HK-2 (cell line): Measurements from ENCODE around the gene CDKL1.
"Not testable (repeated sequence)": the region's sequence is repeated elsewhere in the genome, so short reads cannot be mapped to it uniquely, and the experiment has no call there.

ENCODE experiments used
- DNase-seq: peaks from one replicate; pipeline ENCODE4 v3.0.0-alpha.2; 2018; ENCODE audit not compliant: unreplicated experiment

The CDKL1 gene

GRCh38 chr14:50388256-50388931 is 8.3 kb downstream of the CDKL1 start:
- no peak for DNase-seq

DNA sequence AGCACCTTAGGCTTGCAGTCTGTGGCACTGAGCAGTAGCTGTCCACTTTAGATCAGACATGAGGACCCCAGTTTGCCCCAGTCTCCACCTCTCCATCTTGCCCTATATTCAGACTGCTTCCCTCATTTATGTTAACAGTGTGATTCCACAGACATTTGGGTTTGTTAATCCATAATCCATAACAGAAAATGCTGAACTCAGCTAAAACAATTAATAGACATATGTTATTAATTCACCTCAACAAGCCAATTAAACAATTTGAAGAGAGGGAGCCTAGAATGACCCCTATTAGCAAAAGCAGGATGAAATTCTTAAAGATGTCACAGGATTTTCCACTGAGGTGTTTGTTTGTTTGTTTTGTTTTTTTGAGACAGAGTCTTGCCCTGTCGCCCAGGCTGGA is 9.1 kb downstream of the CDKL1 start:
- no peak for DNase-seq

- DNase-seq: no peak
Observed at GRCh38 chr14:50383618-50384225, 13.0 kb downstream of the CDKL1 start.

DNA sequence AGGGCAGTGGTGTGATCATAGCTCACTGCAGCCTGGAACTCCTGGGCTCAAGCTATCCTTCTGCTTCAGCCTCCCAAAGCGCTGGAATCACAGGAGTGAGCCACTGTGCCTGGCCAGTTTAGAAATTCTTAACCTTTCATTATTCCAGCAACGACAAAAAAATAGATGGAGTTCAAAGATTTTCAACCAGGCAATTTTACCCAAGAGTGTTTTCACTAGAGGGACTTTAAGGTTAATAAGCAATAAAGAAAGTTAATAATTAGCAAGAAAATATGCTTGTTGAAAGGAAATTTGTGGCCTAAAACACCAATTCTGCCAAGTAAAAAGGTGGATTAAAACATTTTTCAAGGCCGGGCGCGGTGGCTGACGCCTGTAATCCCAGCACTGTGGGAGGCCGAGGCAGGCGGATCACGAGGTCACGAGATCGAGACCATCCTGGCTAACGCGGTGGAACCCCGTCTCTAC is 14.8 kb downstream of the CDKL1 start:
- no peak for DNase-seq

DNA sequence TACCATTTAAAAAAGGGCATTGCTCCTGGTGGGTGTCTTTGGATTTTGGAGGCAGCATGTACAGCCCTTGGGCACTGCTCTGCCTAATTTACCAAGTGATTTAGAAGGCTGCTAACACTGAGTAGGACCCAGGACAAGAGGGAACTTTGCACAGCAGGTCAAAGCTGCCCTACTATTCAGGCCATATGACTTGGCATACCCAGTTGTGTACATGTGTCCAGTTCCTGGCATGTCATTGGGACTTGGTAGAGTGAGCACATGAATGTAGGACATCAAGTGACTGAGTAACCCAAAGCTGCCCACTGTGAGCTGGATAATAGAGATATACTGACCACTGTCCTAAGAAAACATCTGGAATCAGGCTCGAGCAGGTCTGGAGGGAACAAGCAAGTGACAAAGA is 15.7 kb downstream of the CDKL1 start:
- no peak for DNase-seq

- no peak for DNase-seq
Observed at GRCh38 chr14:50380455-50380854, 16.2 kb downstream of the CDKL1 start.

- DNase-seq: no peak
Observed at GRCh38 chr14:50379563-50379962, 17.1 kb downstream of the CDKL1 start.

GRCh38 chr14:50377550-50378085 is 19.1 kb downstream of the CDKL1 start:
- no peak for DNase-seq

DNA sequence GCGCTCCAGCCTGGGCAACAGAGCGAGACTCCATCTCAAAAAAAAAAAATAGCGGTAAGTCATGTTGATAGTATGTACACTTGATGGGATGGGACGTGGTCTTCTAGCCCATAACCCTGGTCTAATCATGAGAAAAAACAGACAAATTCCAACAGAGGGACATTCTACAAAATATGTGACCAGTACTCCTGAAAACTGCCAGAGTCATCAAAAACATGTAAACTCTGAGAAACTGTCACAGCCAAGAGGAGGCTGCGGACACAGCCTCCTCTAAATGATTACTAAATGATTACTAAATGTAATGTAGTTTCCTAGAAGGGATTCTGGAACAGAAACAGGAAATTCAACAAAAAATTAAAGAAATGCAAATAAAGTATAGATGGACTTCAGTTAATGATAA is 20.9 kb downstream of the CDKL1 start:
- DNase-seq: no peak

GRCh38 chr14:50373959-50374358 is 22.7 kb downstream of the CDKL1 start:
- no peak for DNase-seq

- no peak for DNase-seq
Observed at GRCh38 chr14:50371546-50371945, 25.1 kb downstream of the CDKL1 start.

DNA sequence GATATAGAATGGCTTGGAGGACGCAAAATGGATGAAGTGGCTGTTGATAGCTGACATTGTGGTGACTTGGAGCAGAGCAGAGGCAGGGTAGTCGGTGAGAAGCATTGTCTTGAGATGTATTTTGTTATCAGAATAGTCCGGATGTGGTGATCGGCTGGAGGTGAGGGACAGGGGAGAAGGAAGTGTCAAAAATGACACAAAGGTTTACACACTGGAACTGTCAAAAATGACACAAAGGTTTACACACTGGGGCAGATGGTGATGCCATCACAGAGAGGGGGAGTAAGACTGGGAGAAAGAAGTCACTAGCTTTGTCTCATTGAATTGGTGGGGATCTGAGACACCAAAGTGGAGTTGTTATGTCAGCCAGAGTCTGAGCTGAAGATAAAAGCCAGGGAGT is 30.1 kb downstream of the CDKL1 start:
- no peak for DNase-seq

DNA sequence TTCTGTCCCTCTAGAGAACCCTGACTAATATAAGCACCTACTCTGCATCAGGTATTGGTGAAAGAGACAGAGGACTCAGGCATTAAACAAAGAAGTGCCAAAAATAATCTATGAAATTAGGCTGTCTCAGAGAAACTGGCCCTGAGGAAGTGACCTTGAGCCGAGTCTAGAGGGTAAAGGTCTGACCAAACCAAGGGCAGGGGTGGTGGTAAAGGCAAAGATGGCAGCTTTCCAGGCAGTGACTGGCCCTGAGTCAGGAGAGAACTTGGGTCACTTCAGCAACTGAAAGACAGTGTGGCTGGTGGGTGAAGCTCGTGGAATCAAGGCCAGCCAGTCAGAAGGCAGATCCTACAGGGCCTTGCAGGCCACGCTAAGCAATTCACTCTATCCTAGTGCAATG is 30.6 kb downstream of the CDKL1 start:
- no peak for DNase-seq

- not testable (repeated sequence) for DNase-seq
Observed at GRCh38 chr14:50365572-50365971, 31.1 kb downstream of the CDKL1 start.

DNA sequence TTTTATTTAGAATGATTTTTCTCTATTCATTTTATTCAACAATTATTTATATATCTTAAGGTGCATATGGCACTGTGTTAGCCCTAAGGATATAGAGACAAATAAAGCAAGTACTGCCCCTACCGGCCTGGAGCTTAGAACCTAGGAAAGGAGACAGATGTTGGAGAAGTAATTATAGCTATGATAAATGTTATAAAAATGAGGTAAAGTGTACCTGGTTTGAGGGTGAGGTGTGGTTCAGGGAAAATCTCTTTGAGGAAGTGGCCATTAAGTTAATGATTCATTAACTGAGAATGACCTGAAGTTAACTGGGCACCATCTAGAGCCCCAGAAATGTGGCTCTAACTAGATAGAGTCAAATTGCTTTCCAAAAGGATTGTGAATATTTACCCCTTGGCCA is 31.9 kb downstream of the CDKL1 start:
- DNase-seq: no peak

DNA sequence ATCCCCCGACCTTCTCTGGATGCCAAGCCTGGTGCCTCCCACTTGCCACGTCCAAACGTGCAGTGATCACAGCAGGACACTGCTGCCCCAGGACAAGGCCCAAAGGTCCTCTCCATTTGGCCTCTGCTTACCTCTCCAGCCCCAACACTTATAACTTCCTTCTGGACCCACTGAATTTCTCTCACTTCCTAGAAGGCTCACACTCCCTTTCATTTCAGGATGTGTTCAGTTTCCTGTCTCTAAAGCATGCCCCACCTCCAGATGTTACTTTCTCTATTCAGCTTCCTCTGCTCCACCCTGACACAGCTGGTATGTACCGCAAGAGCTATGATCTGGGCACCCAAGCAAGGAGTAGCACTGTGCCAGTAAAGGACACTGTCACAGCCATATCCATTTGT is 33.0 kb downstream of the CDKL1 start:
- DNase-seq: no peak

GRCh38 chr14:50362764-50363713 is 33.6 kb downstream of the CDKL1 start:
- no peak for DNase-seq

DNA sequence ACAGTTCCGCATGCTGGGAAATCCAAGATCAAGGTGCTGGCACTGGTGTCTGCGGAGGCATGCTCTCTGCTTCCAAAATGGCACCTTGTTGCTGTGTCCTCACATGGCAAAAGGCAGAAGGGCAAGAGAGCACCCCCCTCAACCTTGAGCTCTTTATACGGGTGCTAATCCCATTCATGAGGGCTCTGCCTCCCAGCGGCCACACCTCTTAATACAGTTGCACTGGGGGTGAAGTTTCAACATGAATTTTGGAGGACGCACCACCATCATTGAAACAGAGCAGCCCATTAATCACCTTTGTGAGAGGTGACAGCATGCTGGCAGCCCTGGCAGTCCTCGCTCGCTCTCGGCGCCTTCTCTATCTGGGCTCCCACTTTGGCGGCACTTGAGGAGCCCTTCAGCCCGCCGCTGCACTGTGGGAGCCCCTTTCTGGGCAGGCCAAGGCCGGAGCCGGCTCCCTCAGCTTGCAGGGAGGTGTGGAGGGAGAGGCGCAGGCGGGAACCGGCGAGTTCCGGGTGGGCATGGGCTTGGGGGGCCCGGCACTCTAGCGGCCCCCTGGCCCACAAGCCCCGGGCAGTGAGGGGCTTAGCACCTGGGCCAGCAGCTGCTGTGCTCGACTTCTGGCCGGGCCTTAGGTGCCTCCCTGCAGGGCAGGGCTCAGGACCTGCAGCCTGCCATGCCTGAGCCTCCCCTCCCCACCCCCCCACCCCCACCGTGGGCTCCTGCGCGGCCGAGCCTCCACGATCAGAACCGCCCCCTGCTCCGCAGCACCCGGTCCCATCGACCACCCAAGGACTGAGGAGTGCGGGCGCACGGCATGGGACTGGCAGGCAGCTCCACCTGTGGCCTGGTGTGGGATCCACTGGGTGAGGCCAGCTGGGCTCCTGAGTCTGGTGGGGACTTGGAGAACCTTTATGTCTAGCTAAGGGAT is 34.9 kb downstream of the CDKL1 start:
- not testable (repeated sequence) for DNase-seq

GRCh38 chr14:50360851-50361250 is 35.8 kb downstream of the CDKL1 start:
- no peak for DNase-seq

DNA sequence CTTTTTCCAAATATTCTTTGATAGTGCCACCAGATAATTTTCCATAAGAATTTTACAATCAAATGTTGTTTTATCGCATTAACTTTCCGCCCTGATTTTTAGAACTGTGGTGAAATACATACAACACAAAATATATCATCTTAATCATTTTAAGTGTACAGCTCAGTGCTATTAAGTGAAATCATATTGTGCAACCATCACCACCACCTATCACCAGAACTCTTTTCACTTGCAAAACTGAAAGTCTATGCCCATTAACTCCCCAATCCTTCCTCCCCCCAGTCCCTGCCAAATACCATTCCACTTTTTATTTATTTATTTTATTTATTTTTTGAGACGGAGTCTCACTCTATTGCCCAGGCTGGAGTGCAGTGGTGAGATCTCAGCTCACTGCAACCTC is 36.6 kb downstream of the CDKL1 start:
- DNase-seq: no peak

DNA sequence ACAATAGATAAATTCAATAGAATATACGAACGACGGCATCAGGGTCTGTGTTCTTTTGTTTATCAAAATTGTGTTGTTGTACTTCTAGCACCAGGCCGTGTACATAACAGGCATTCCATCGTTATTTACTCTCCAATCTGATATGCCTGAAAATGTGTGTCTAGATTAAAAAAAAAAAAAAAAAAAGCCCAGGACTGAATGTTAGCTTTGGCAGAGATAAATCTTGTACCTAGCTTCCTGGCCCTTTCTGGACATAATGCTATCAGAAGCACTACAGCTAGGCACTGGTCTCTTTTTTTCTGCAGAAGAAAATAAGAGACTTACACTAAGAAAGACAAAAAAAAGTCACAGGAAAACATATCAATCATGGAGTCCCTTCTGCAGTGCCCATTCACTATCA is 37.0 kb downstream of the CDKL1 start:
- no peak for DNase-seq
